H1 (cell line): Measurements from ENCODE around the gene WWC1. TPM values are rescaled to one million over a fixed set of nuclear protein-coding genes. Genes with fewer than 3 reads are reported as not detected.

Experiments
- CTCF ChIA-PET: fragments of 300-600 bp; sonication (Branson Sonifier 250); formaldehyde crosslinking; loops from one replicate; lab custom pipeline; 2021; ENCODE audit not compliant: partially characterized antibody; lab: Charles Lee
- POLR2A ChIA-PET: fragments of 300-600 bp; sonication (Branson Sonifier 250); formaldehyde crosslinking; loops from one replicate; lab custom pipeline; 2021; ENCODE audit warnings: inconsistent platforms; ENCODE audit not compliant: partially characterized antibody; lab: Charles Lee
- DNase-seq, 2 experiments: peaks; one replicate each; pipeline versions ENCODE4 v3.0.0 to v3.0.0-alpha.2; 2010 to 2022; ENCODE audit warnings: low spot score in 2 of 2, low read depth in 1 of 2, mixed read lengths in 1 of 2
- FAIRE-seq: peaks from 2 replicates; lab custom pipeline; 2011; peaks lifted over from hg19 to GRCh38; lab: Jason Lieb, UNC
- H2AFZ ChIP-seq: 2 replicates; pipeline ENCODE4 v1.8.1; 2012; ENCODE audit warnings: low read length, inconsistent platforms
- H2AK5ac ChIP-seq: 2 replicates; pipeline ENCODE4 v1.6.1; 2013; ENCODE audit warnings: low read depth, low read length
- H2BK120ac ChIP-seq: replicated peaks from 2 replicates; pipeline ENCODE3; 2013; ENCODE audit warnings: low read depth, low read length, inconsistent platforms
- H2BK12ac ChIP-seq: 2 replicates; pipeline ENCODE4 v1.6.1; 2013; ENCODE audit warnings: low read depth, low read length
- H2BK15ac ChIP-seq: 2 replicates; pipeline ENCODE4 v1.6.1; 2013; ENCODE audit warnings: low read length
- H2BK20ac ChIP-seq: 2 replicates; pipeline ENCODE4 v1.6.1; 2013; ENCODE audit warnings: low read length
- H2BK5ac ChIP-seq: 2 replicates; pipeline ENCODE4 v1.6.1; 2013; ENCODE audit warnings: low read depth, low read length
- H3K14ac ChIP-seq: 2 replicates; pipeline ENCODE4 v1.6.1; 2013; ENCODE audit warnings: inconsistent platforms; ENCODE audit not compliant: insufficient read length
- H3K18ac ChIP-seq: 2 replicates; pipeline ENCODE4 v1.6.1; 2013; ENCODE audit warnings: low read length; ENCODE audit errors: extremely low read depth
- H3K23ac ChIP-seq: 2 replicates; pipeline ENCODE4 v1.6.1; 2013; ENCODE audit warnings: inconsistent platforms; ENCODE audit not compliant: insufficient read length
- H3K23me2 ChIP-seq: 2 replicates; pipeline ENCODE4 v1.6.1; 2013; ENCODE audit warnings: low read depth, low read length
- H3K27ac ChIP-seq: 2 replicates; pipeline ENCODE4 v1.6.1; 2011; ENCODE audit warnings: low read depth, low read length, inconsistent platforms
- H3K27me3 ChIP-seq, 4 experiments: replicated peaks in 1 of 4; 1 replicate in 1 of 4; 2 replicates in 3 of 4; pipeline versions ENCODE4 v1.6.1 to v1.8.1; 2011 to 2013; ENCODE audit warnings: low read length in 3 of 4, mild to moderate bottlenecking in 3 of 4, inconsistent platforms in 2 of 4, mixed read lengths in 2 of 4, moderate library complexity in 1 of 4; ENCODE audit not compliant: control insufficient read depth in 3 of 4, insufficient read depth in 3 of 4; ENCODE audit errors: extremely low read depth in 1 of 4
- H3K36me3 ChIP-seq, 4 experiments: 2 replicates each; pipeline versions ENCODE4 v1.6.1 to v1.8.1; 2011 to 2013; ENCODE audit warnings: mild to moderate bottlenecking in 4 of 4, low read length in 3 of 4, moderate library complexity in 2 of 4, control low read depth in 1 of 4, inconsistent platforms in 1 of 4; ENCODE audit not compliant: insufficient read depth in 4 of 4, control insufficient read depth in 2 of 4
- H3K4ac ChIP-seq: replicated peaks from 2 replicates; pipeline ENCODE3; 2013; ENCODE audit warnings: low read length, low read depth, mixed read lengths, inconsistent platforms; ENCODE audit not compliant: insufficient read length
- H3K4me1 ChIP-seq, 4 experiments: replicated peaks in 1 of 4; 1 replicate in 1 of 4; 2 replicates in 3 of 4; pipeline versions ENCODE4 v1.6.1 to v1.8.1; 2011 to 2013; ENCODE audit warnings: low read length in 3 of 4, inconsistent platforms in 2 of 4, mixed read lengths in 1 of 4; ENCODE audit not compliant: insufficient read depth in 4 of 4, control insufficient read depth in 3 of 4
- H3K4me2 ChIP-seq, 2 experiments: 2 replicates each; pipeline versions ENCODE4 v1.6.1 to v1.8.1; 2011 to 2013; ENCODE audit warnings: low read depth in 2 of 2, low read length in 2 of 2, control low read depth in 1 of 2, inconsistent platforms in 1 of 2, mild to moderate bottlenecking in 1 of 2; ENCODE audit not compliant: insufficient read depth in 1 of 2
- H3K4me3 ChIP-seq, 4 experiments: fragments of 200-600, 300-600 bp in 1 of 4; sonication (generic), shearing (Covaris generic), sonication (Bioruptor Twin) in 1 of 4; 2 replicates each; pipeline versions ENCODE4 v1.5.1 to v1.8.1; 2011 to 2016; ENCODE audit warnings: low read length in 4 of 4, low read depth in 3 of 4, control low read depth in 2 of 4, inconsistent platforms in 2 of 4, mild to moderate bottlenecking in 2 of 4, mixed read lengths in 1 of 4, moderate library complexity in 1 of 4; ENCODE audit not compliant: insufficient read depth in 2 of 4; ENCODE audit errors: extremely low read depth in 1 of 4
- H3K56ac ChIP-seq: replicated peaks from 2 replicates; pipeline ENCODE3; 2013; ENCODE audit warnings: low read depth, mild to moderate bottlenecking, mixed read lengths, low read length, inconsistent platforms; ENCODE audit not compliant: insufficient read length
- H3K79me1 ChIP-seq: 2 replicates; pipeline ENCODE4 v1.6.1; 2013; ENCODE audit warnings: low read depth, low read length, control low read depth
- H3K79me2 ChIP-seq, 2 experiments: 2 replicates each; pipeline versions ENCODE4 v1.6.1 to v1.8.1; 2012 to 2013; ENCODE audit warnings: low read length in 2 of 2, mild to moderate bottlenecking in 2 of 2, inconsistent platforms in 1 of 2; ENCODE audit not compliant: insufficient read depth in 2 of 2, control insufficient read depth in 1 of 2
- H3K9ac ChIP-seq, 4 experiments: replicated peaks in 1 of 4; 1 replicate in 1 of 4; 2 replicates in 3 of 4; pipeline versions ENCODE4 v1.6.1 to v1.8.1; 2011 to 2013; ENCODE audit warnings: low read depth in 3 of 4, low read length in 3 of 4, control low read depth in 2 of 4, mild to moderate bottlenecking in 2 of 4, moderate library complexity in 2 of 4, inconsistent platforms in 1 of 4; ENCODE audit errors: extremely low read depth in 1 of 4
- H3K9me3 ChIP-seq, 2 experiments: 2 replicates each; pipeline versions ENCODE4 v1.6.1 to v1.8.1; 2012 to 2013; ENCODE audit warnings: mild to moderate bottlenecking in 2 of 2, moderate library complexity in 2 of 2, control low read depth in 1 of 2, inconsistent platforms in 1 of 2, low read depth in 1 of 2, low read length in 1 of 2, mixed read lengths in 1 of 2; ENCODE audit not compliant: insufficient read depth in 2 of 2
- H4K20me1 ChIP-seq, 2 experiments: replicated peaks in 1 of 2; 2 replicates each; pipeline versions ENCODE3 to v1.8.1; 2011 to 2013; ENCODE audit warnings: inconsistent platforms in 2 of 2, low read length in 2 of 2, mild to moderate bottlenecking in 1 of 2; ENCODE audit not compliant: insufficient read depth in 2 of 2, control insufficient read depth in 1 of 2
- H4K5ac ChIP-seq: 2 replicates; pipeline ENCODE4 v1.6.1; 2013; ENCODE audit warnings: low read length, low read depth, mixed read lengths, inconsistent platforms; ENCODE audit not compliant: insufficient read length
- H4K8ac ChIP-seq: 2 replicates; pipeline ENCODE4 v1.8.0; 2013; ENCODE audit warnings: mild to moderate bottlenecking, moderate library complexity, low read length, inconsistent platforms; ENCODE audit not compliant: insufficient read depth; ENCODE audit errors: extremely low read depth
- H4K91ac ChIP-seq: replicated peaks from 2 replicates; pipeline ENCODE3; 2013; ENCODE audit warnings: low read length, mixed read lengths, inconsistent platforms; ENCODE audit not compliant: insufficient read length
- CBX5 ChIP-seq: fragments of 300-800, 300-1000 bp; sonication (generic); IDR thresholded peaks from 2 replicates; pipeline ENCODE4 v1.7.1; 2016; ENCODE audit warnings: antibody characterized with exemption, low read length, low read depth
- CEBPB ChIP-seq: IDR thresholded peaks from 2 replicates; pipeline ENCODE4 v1.6.1; 2012; ENCODE audit warnings: low read depth, low read length
- CHD2 ChIP-seq: IDR thresholded peaks from 2 replicates; pipeline ENCODE4 v1.6.1; 2012; ENCODE audit warnings: low read length, improper control_type of control experiment
- MAFK ChIP-seq: IDR thresholded peaks from 2 replicates; pipeline ENCODE4 v1.6.1; 2012; ENCODE audit warnings: low read depth, mild to moderate bottlenecking, improper control_type of control experiment, low read length
- RAD21 ChIP-seq, 2 experiments: IDR thresholded peaks in 1 of 2; conservative IDR thresholded peaks in 1 of 2; 2 replicates each; pipeline ENCODE4 v1.6.1; 2011; ENCODE audit warnings: low read depth in 2 of 2, low read length in 2 of 2, improper control_type of control experiment in 1 of 2, inconsistent platforms in 1 of 2, mild to moderate bottlenecking in 1 of 2, moderate library complexity in 1 of 2
- RBBP5 ChIP-seq: IDR thresholded peaks from 2 replicates; pipeline ENCODE4 v1.7.1; 2012; ENCODE audit warnings: low read depth, mild to moderate bottlenecking, inconsistent platforms, low read length, moderate library complexity, borderline replicate concordance
- RXRA ChIP-seq: IDR thresholded peaks from 2 replicates; pipeline ENCODE4 v1.6.1; 2011; ENCODE audit warnings: low read depth, mild to moderate bottlenecking, low read length, moderate library complexity; ENCODE audit not compliant: insufficient read depth
- SP2 ChIP-seq: IDR thresholded peaks from 2 replicates; pipeline ENCODE4 v1.6.1; 2012; ENCODE audit warnings: mild to moderate bottlenecking, low read length, inconsistent platforms
- SRF ChIP-seq: IDR thresholded peaks from 2 replicates; pipeline ENCODE4 v1.6.1; 2011; ENCODE audit warnings: mild to moderate bottlenecking, low read depth, low read length, moderate library complexity
- polyA plus RNA-seq, 7 experiments: library from polyadenylated mRNA; depleted of rRNA in 3 of 7; stranded (reverse) in 5 of 7; unstranded in 2 of 7; fragments of >200 nt in 5 of 7; fragments of 200-250 nt in 2 of 7; gene quantifications; 1 replicate in 5 of 7; 2 replicates in 1 of 7; 4 replicates in 1 of 7; pipeline versions ENCODE4 v1.2.1 to v1.2.3, GENCODE V29; 2011 to 2013; ENCODE audit warnings: missing spikeins in 2 of 7, mixed read lengths in 2 of 7
- total RNA-seq: library from RNA; stranded (reverse); fragmentation: NEBNext Ultra II Directional; extraction: Animal tissue kit (Norgen Biotek cat#: 25700); gene quantifications from 2 replicates; pipeline ENCODE4 v1.2.1, GENCODE V29; 2021

WWC1 gene
- total and polyA plus RNA-seq, 2 of the 8 experiments (the other 6 are each of a cell fraction or from before 2014, with no cell fraction given), result 16.4 to 41.1 TPM

DNA sequence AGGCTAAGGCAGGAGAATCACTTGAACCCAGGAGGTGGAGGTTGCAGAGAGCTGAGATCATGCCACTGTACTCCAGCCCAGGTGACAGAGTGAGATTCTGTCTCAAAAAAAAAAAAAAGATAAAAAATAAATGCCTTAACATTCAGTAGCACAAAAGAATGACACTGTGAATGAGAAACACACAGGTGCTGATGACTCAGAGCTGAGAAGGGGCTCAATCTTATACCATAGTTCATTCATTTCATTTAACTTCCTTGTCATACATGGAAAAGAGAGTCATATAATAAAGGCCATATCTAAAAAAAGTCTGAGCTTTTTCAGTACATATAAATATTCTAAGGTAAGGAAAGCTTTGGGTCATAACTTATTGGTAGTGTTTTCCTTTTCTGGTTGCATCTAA, 40.6 kb downstream of the WWC1 start:
- TF ChIP-seq CBX5 (no peak), CHD2 (no peak), MAFK (no peak), RAD21 (IDR thresholded peaks at IDR 0.05 in 1 of 2, conservative IDR thresholded peaks at IDR 0.05 in 1 of 2; ENCODE audit: low read depth in 2 of 2, low read length in 2 of 2) (no peak), RBBP5 (no peak), RXRA (no peak), SRF (no peak), SP2 (no peak), CEBPB (no peak)
- TF ChIP-seq, all 59 proteins: peak for 0
- Histone ChIP-seq H2BK15ac (no peak overlapping the region), H4K91ac (no peak overlapping the region), H3K18ac (no peak overlapping the region), H3K4me3 (no peak overlapping the region), H3K14ac (no peak overlapping the region), H2BK120ac (no peak overlapping the region), H4K8ac (no peak overlapping the region), H2BK5ac (no peak overlapping the region), H3K4me2 (no peak overlapping the region), H3K27ac (no peak overlapping the region), H3K27me3 (no peaks in the 10 kb centered on the region), H3K79me1 (peaks cover 22% of the 10 kb centered on the region), H2AFZ (no peak overlapping the region), H3K4ac (no peak overlapping the region), H3K36me3 (no peaks in the 10 kb centered on the region), H3K23ac (no peak overlapping the region), H3K79me2 (peaks cover 0 to 63% of the 10 kb centered on the region in 2 experiments; a peak in 3 of 4 replicates), H3K23me2 (no peaks in the 10 kb centered on the region), H2BK12ac (no peak overlapping the region), H4K5ac (no peak overlapping the region), H3K9ac (no peak overlapping the region), H4K20me1 (peaks cover 7 to 8% of the 10 kb centered on the region in 2 experiments), H3K9me3 (no peaks in the 10 kb centered on the region), H3K4me1 (peaks cover 29 to 52% (median 39%) of the 10 kb centered on the region in 4 experiments), H3K56ac (no peak overlapping the region), H2AK5ac (no peak overlapping the region), H2BK20ac (no peak overlapping the region)
- ChIA-PET CTCF (interaction anchor here (1.2 to 5.7 kb wide), 4 partner anchors 17 to 90 kb away, joined by 4 to 40 read pairs (median 6); partner anchors contain the start of gene WWC1), POLR2A (no interaction called here)
- DNase-seq (no peak), FAIRE-seq (no peak)
